Esophagus squamous epithelium (tissue), 4 donors: ENCODE results near the gene PRPF8.

Experiments
- CTCF ChIP-seq, 6 experiments: fragments of 450-650 bp in 4 of 6; fragments of 200-600 bp in 2 of 6; sonication (generic) in 2 of 6; IDR thresholded peaks; one replicate each; pipeline ENCODE4 v1.5.1; 2016 to 2019; ENCODE audit warnings: antibody characterized with exemption in 6 of 6, mild to moderate bottlenecking in 4 of 6, moderate library complexity in 4 of 6
- POLR2A ChIP-seq, 4 donors: fragments of 450-650 bp; IDR thresholded peaks; one replicate each; pipeline ENCODE4 v1.6.1; 2017; ENCODE audit warnings: antibody characterized with exemption in 4 of 4, mild to moderate bottlenecking in 4 of 4, moderate library complexity in 3 of 4

- TF ChIP-seq CTCF (IDR thresholded peaks at IDR 0.05) (no peak), POLR2A (IDR thresholded peaks at IDR 0.05) (no peak)
Measured at GRCh38 chr17:1630662-1631061, 54.0 kb downstream of the PRPF8 start.
